ENCODE measurements around the gene TPPP2.

- TF ChIP-seq ZNF24 (tag by site-specific recombination; IDR thresholded peaks at IDR 0.05), result no peak
- TF ChIP-seq ZBTB48 (tag by site-specific recombination; IDR thresholded peaks at IDR 0.05), result no peak
- TF ChIP-seq SCRT1 (tag by site-specific recombination; IDR thresholded peaks at IDR 0.05; ENCODE audit: borderline replicate concordance), result no peak
- no peak for TF ChIP-seq REST (tag by site-specific recombination; IDR thresholded peaks at IDR 0.05)
Measured at GRCh38 chr14:21032326-21033132, 2.5 kb downstream of the TPPP2 start.
